ENCODE data around the gene DMXL2.

DNA sequence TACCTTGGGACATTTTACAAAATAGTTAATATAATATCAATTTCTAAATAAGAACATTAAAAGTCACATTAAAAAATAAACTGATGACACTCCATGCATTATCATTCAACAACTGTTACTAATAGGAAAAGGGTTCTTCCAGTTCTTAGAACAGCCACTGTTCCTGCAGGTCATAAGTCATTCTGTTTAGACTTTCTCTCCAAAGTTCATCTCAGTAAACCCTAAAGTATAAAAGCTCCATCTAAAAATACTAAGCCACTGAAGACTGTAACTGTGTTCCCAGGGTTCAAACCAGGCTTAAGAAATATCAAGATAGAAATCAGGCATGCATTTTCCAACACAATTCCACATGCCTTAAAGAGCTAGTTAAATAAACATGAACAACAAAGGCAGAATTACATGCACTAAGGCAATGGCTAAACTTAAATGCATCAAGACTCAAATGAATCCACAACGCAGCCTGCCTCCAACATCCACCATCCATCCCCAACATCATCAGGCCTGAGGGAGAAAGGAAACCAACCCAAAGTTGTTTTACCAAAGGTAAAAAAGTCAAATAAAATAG is 46.2 kb downstream of the DMXL2 start:
- TF ChIP-seq, protein P1, sequence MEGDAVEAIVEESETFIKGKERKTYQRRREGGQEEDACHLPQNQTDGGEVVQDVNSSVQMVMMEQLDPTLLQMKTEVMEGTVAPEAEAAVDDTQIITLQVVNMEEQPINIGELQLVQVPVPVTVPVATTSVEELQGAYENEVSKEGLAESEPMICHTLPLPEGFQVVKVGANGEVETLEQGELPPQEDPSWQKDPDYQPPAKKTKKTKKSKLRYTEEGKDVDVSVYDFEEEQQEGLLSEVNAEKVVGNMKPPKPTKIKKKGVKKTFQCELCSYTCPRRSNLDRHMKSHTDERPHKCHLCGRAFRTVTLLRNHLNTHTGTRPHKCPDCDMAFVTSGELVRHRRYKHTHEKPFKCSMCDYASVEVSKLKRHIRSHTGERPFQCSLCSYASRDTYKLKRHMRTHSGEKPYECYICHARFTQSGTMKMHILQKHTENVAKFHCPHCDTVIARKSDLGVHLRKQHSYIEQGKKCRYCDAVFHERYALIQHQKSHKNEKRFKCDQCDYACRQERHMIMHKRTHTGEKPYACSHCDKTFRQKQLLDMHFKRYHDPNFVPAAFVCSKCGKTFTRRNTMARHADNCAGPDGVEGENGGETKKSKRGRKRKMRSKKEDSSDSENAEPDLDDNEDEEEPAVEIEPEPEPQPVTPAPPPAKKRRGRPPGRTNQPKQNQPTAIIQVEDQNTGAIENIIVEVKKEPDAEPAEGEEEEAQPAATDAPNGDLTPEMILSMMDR (IDR thresholded peaks at IDR 0.05; ENCODE audit: low read depth, low read length): no peak
- no peak for TF ChIP-seq EZH2phosphoT487 (IDR thresholded peaks at IDR 0.05; ENCODE audit: low read depth)
